Measurements from ENCODE around the gene DACH1.

- TF ChIP-seq CTCF (IDR thresholded peaks at IDR 0.05) (no peak), POLR2A (IDR thresholded peaks at IDR 0.05) (no peak)
These were observed 228.3 kb downstream of the DACH1 start for GRCh38 chr13:71638751-71639150.

Measured in suprapubic skin (tissue), 3 donors.